OCI-LY3 (cell line): ENCODE measurements around the gene PHF5A.

Source experiments
- H2AFZ ChIP-seq: fragments of 200-600, 300-600 bp; shearing (Covaris generic); 2 replicates; pipeline ENCODE4 v1.6.0; 2014; ENCODE audit warnings: antibody characterized with exemption, low read depth, low read length
- H3K27ac ChIP-seq: fragments of 200-600, 300-600 bp; sonication (generic); 2 replicates; pipeline ENCODE4 v1.5.1; 2014; ENCODE audit warnings: mild to moderate bottlenecking, low read length, moderate library complexity, mixed read lengths
- H3K27me3 ChIP-seq: fragments of 200-600, 300-600 bp; sonication (generic); 2 replicates; pipeline ENCODE4 v1.6.1; 2014; ENCODE audit warnings: low read depth, low read length, mixed read lengths
- H3K36me3 ChIP-seq: fragments of 200-600, 300-600 bp; sonication (generic); replicated peaks from 2 replicates; pipeline ENCODE3; 2014; ENCODE audit warnings: low read depth, low read length, mixed read lengths
- H3K4me1 ChIP-seq: fragments of 300-600, 200-600 bp; sonication (generic); 2 replicates; pipeline ENCODE4 v1.6.1; 2014; ENCODE audit warnings: low read length, mixed read lengths
- H3K4me2 ChIP-seq: fragments of 200-600, 300-600 bp; sonication (generic); 2 replicates; pipeline ENCODE4 v1.6.1; 2014; ENCODE audit warnings: low read length, mixed read lengths
- H3K4me3 ChIP-seq: fragments of 300-600, 200-600 bp; sonication (generic); 2 replicates; pipeline ENCODE4 v1.5.1; 2014; ENCODE audit warnings: antibody characterized with exemption, mild to moderate bottlenecking, low read length, moderate library complexity
- H3K79me2 ChIP-seq: fragments of 300-600, 200-600 bp; shearing (Covaris generic); 2 replicates; pipeline ENCODE4 v1.6.1; 2014; ENCODE audit warnings: mild to moderate bottlenecking, low read length, mixed read lengths
- H3K9ac ChIP-seq: fragments of 300-600, 200-600 bp; shearing (Covaris generic); 2 replicates; pipeline ENCODE4 v1.6.0; 2014; ENCODE audit warnings: mild to moderate bottlenecking, low read length, moderate library complexity
- H3K9me3 ChIP-seq: fragments of 200-600, 300-600 bp; shearing (Covaris generic); 2 replicates; pipeline ENCODE4 v1.6.1; 2014; ENCODE audit warnings: low read length, mixed read lengths; ENCODE audit not compliant: insufficient read depth
- H4K20me1 ChIP-seq: fragments of 200-600, 300-600 bp; sonication (generic); 2 replicates; pipeline ENCODE4 v1.6.1; 2016; ENCODE audit warnings: low read length, mixed read lengths; ENCODE audit not compliant: insufficient read depth
- EZH2phosphoT487 ChIP-seq: fragments of 200-600 bp; shearing (Covaris generic); IDR thresholded peaks from 2 replicates; pipeline ENCODE4 v1.6.1; 2018; ENCODE audit warnings: antibody characterized with exemption, mixed run types, low read depth
- TF ChIP-seq, protein P1 (sequence below): fragments of 200-600, 300-600 bp; sonication (generic); IDR thresholded peaks from 2 replicates; pipeline ENCODE4 v1.5.1; 2014; ENCODE audit warnings: antibody characterized with exemption, low read length, low read depth

The PHF5A gene

DNA sequence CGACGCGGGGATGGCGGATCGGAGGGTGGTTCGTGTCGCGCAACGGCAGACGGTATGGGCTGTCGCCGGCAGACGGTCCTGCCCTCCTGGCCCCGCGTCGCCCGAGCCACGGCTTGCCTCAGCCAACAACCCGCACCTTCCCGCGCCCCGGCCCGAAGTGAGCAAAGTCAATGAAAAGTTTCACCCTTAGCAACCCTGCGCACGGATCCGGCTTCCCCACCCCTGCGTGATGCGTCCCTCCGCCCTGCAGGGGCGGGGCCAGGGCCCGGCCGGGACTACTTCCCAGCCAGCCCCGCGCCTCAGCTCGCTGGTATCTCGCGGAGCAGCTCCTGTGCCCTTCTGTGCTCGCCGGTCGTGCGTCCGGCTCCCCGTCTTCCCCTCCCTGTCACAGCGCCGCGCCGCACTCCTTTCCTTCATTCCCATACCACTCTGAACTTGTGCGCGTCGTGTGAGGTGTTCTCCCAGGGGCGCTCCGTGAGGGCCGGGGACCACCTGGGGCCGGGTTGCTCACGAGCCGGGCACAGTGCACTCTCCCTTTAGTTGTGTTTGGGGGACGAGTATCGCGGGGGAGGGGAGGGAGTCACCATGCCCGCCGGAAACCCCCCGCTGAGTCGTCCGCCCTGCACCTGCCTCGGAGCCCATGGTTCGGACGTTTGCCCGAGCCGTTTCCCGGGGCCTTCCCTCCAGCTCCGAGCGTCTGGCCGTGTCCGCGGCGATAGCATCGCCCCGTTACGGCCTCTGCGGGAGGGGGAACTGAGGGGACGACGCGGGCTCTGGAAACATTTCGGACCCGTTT is 21.7 kb downstream of the PHF5A start, which contains the start of gene TOB2:
TOB2 (minus strand) TSS at position 163 of the 796 bp plus-strand sequence. CDS start 9,456 bp downstream, outside the sequence.
- Histone ChIP-seq H3K27me3 (no peaks in the 10 kb centered on the region), H3K9ac (peak within 1 kb of the TSS; percentile 93), H3K79me2 (peaks cover 59% of the 10 kb centered on the region), H2AFZ (0 out of 2 replicates have a peak within 1 kb of the TSS, but pooled peaks have one; percentile 3), H3K4me3 (peak within 1 kb of the TSS; percentile 84), H3K4me1 (peaks cover 14% of the 10 kb centered on the region), H3K4me2 (peak within 1 kb of the TSS; percentile 92), H4K20me1 (peaks cover 7% of the 10 kb centered on the region; the same call in 1 of the 2 replicates), H3K36me3 (peaks cover 9% of the 10 kb centered on the region), H3K27ac (peak within 1 kb of the TSS; percentile 87), H3K9me3 (no peaks in the 10 kb centered on the region)
- TF ChIP-seq, protein P1, sequence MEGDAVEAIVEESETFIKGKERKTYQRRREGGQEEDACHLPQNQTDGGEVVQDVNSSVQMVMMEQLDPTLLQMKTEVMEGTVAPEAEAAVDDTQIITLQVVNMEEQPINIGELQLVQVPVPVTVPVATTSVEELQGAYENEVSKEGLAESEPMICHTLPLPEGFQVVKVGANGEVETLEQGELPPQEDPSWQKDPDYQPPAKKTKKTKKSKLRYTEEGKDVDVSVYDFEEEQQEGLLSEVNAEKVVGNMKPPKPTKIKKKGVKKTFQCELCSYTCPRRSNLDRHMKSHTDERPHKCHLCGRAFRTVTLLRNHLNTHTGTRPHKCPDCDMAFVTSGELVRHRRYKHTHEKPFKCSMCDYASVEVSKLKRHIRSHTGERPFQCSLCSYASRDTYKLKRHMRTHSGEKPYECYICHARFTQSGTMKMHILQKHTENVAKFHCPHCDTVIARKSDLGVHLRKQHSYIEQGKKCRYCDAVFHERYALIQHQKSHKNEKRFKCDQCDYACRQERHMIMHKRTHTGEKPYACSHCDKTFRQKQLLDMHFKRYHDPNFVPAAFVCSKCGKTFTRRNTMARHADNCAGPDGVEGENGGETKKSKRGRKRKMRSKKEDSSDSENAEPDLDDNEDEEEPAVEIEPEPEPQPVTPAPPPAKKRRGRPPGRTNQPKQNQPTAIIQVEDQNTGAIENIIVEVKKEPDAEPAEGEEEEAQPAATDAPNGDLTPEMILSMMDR: no peak
- TF ChIP-seq EZH2phosphoT487: no peak

DNA sequence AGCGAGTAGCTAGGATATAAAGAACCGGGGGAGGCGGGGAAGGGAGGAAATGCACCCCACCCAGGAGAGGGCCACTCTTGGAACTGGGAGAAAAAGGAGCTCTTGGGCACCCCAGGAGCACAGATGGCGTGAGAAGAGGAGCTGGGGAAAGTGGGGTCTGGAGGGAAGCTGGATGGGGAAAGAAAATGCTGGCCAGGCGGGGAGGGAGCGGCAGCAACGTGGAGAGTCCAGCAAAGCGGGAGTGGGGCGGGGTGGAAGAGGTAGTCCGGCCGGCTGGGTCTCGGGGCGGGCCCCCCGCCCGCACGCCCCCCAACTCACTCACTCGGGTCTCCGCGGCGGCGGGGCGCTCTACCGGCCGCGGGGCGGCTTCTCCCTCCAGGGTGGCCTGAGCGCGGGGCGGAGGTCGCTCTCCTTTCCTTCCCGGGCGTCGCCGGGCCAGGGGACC is 22.4 kb downstream of the PHF5A start:
- no peak overlapping the region for H2AFZ ChIP-seq
- peak overlapping the region; percentile 87 for H3K27ac ChIP-seq
- peaks cover 14% of the 10 kb centered on the region for H3K4me1 ChIP-seq
- peak overlapping the region; percentile 84 for H3K4me3 ChIP-seq
- TF ChIP-seq EZH2phosphoT487: no peak
- TF ChIP-seq, protein P1: no peak
- no peaks in the 10 kb centered on the region for H3K27me3 ChIP-seq
- peaks cover 9% of the 10 kb centered on the region for H3K36me3 ChIP-seq
- peaks cover 7% of the 10 kb centered on the region; the same call in 1 of the 2 replicates for H4K20me1 ChIP-seq
- peaks cover 64% of the 10 kb centered on the region for H3K79me2 ChIP-seq
- H3K9ac ChIP-seq: peak overlapping the region; percentile 93
- no peaks in the 10 kb centered on the region for H3K9me3 ChIP-seq
- peak overlapping the region; percentile 92 for H3K4me2 ChIP-seq

DNA sequence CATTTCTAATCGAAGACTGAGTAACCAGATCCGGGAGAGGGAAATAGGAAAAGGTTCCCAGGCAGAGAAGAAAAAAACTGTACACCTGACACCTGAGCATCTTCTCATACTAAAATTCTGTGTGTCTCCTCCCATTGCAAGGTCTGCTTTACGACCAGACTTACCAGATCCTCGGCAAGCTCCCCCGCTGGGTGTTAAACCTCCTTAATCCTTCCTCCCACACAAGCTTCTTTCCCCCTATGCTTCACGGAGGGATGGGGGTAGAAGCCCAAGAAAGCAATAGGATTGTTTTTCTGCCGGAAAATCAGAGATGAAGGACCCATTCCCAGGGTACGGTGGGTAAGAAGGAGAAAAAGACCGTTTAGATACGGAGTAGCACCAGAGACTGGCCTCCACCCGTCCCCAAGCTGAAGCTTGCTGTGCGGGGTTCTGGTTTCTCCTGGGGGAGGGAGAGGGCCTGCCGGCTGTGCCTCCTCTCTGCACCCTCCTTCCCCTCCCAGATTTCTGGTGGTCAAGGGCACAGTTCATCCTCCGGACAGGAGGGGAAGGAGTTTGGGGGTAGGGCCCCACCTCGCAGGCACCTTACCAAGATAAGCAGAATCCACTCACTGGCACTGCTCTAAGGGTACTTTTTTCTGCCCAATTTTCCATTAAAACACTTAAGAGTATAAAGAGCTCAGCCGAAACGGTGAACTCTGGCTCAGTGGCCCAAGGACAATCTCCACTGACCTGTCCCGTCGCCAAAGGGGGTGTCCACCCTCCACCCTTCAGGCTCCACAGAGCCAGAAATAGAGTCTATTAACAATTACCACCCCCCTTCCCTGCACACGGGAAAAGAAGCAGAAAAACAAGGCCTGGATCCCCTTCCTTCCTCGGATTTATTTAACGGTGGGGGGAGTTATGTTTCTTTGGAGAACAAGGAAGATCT is 23.1 kb downstream of the PHF5A start:
- Histone ChIP-seq H4K20me1 (peaks cover 7% of the 10 kb centered on the region; the same call in 1 of the 2 replicates), H3K4me2 (peak overlapping the region; percentile 92), H3K27me3 (no peaks in the 10 kb centered on the region), H2AFZ (no peak overlapping the region), H3K4me1 (peaks cover 14% of the 10 kb centered on the region), H3K36me3 (peaks cover 9% of the 10 kb centered on the region), H3K79me2 (peaks cover 70% of the 10 kb centered on the region), H3K4me3 (peak overlapping the region; percentile 84), H3K9me3 (no peaks in the 10 kb centered on the region), H3K9ac (peak overlapping the region; percentile 93), H3K27ac (peak overlapping the region; percentile 87)
- no peak for TF ChIP-seq EZH2phosphoT487
- TF ChIP-seq, protein P1: no peak
